Activated T-helper 2 cell treated with anti-CD3 and anti-CD28 coated beads, Interferon-gamma antibody, Interleukin-2, Interleukin-4, amounts not matched to agents 10 μg/mL and 5 μg/mL and 100 μg/mL, durations not matched to agents 14 hours and 24 hours and 36 hours (primary cell): Measurements from ENCODE around the gene LRRC4B. TPM values are rescaled to one million over a fixed set of nuclear protein-coding genes. Genes with fewer than 3 reads are reported as not detected.
"Not testable (repeated sequence)": the region's sequence is repeated elsewhere in the genome, so short reads cannot be mapped to it uniquely, and the experiment has no call there.

Source experiments
- DNase-seq: peaks from one replicate; pipeline ENCODE4 v3.0.0; 2021; ENCODE audit warnings: low spot score
- H3K27ac Mint-ChIP-seq: one replicate; pipeline ENCODE4 v1.8.0; 2021; ENCODE audit warnings: mixed read lengths
- H3K27me3 Mint-ChIP-seq: one replicate; pipeline ENCODE4 v1.8.0; 2021; ENCODE audit warnings: low read depth, mixed read lengths
- H3K36me3 Mint-ChIP-seq: one replicate; pipeline ENCODE4 v1.8.0; 2021; ENCODE audit warnings: low read depth, mixed read lengths
- H3K4me1 Mint-ChIP-seq: one replicate; pipeline ENCODE4 v1.8.0; 2021; ENCODE audit warnings: low read depth, mixed read lengths
- H3K4me3 Mint-ChIP-seq: one replicate; pipeline ENCODE4 v1.8.0; 2021; ENCODE audit warnings: low read depth, mild to moderate bottlenecking, moderate library complexity, mixed read lengths
- H3K9me3 Mint-ChIP-seq: one replicate; pipeline ENCODE4 v1.8.0; 2021; ENCODE audit warnings: mixed read lengths
- intact Hi-C: fragments of 100-400 bp; cut with micrococcal nuclease; formaldehyde crosslinking; loops from one replicate; pipeline ENCODE4 v1.15.1; 2023
- total RNA-seq: library from RNA; stranded (reverse); gene quantifications from 2 replicates; pipeline ENCODE4 v1.2.3, GENCODE V29; 2022

LRRC4B gene
- total RNA-seq, 1 donor from 2014 or later = not detected

GRCh38 chr19:50476224-50476906 is 91.9 kb downstream of the LRRC4B start, which contains the start of the genes EMC10 and GARIN5A:
TSS of gene EMC10 (plus strand) at chr19:50476507. CDS start at chr19:50476545, 38 bp downstream.
TSS of gene GARIN5A (minus strand) at chr19:50476848. CDS start at chr19:50476388, 460 bp downstream.
- Mint-ChIP-seq H3K9me3 (no peaks in the 10 kb centered on the region), H3K4me1 (peaks cover 10% of the 10 kb centered on the region), H3K27me3 (no peaks in the 10 kb centered on the region), H3K27ac (peak within 1 kb of the TSS; percentile 77), H3K4me3 (peak within 1 kb of the TSS; percentile 99), H3K36me3 (peaks cover 31% of the 10 kb centered on the region)
- DNase-seq = peak; percentile 92
- intact Hi-C loops = loop anchor here (1.0 kb wide), 2 partner anchors 35 to 119 kb away; partner anchors contain the start of gene JOSD2

GRCh38 chr19:50475736-50476223 is 92.5 kb downstream of the LRRC4B start:
- no peak for DNase-seq
- Mint-ChIP-seq H3K27me3 (no peaks in the 10 kb centered on the region), H3K9me3 (no peaks in the 10 kb centered on the region), H3K4me1 (peaks cover 10% of the 10 kb centered on the region), H3K27ac (peak overlapping the region; percentile 60), H3K36me3 (peaks cover 27% of the 10 kb centered on the region), H3K4me3 (peak overlapping the region; percentile 99)
- intact Hi-C loops = loop anchor here (1.0 kb wide), 2 partner anchors 36 to 118 kb away; partner anchors contain the start of gene JOSD2

GRCh38 chr19:50475101-50475568 is 93.1 kb downstream of the LRRC4B start:
- intact Hi-C loops = no loop called here
- Mint-ChIP-seq H3K4me1 (peaks cover 10% of the 10 kb centered on the region), H3K4me3 (peak overlapping the region; percentile 68), H3K27ac (peak overlapping the region; percentile 60), H3K27me3 (no peaks in the 10 kb centered on the region), H3K9me3 (no peaks in the 10 kb centered on the region), H3K36me3 (peaks cover 27% of the 10 kb centered on the region)
- no peak for DNase-seq

DNA sequence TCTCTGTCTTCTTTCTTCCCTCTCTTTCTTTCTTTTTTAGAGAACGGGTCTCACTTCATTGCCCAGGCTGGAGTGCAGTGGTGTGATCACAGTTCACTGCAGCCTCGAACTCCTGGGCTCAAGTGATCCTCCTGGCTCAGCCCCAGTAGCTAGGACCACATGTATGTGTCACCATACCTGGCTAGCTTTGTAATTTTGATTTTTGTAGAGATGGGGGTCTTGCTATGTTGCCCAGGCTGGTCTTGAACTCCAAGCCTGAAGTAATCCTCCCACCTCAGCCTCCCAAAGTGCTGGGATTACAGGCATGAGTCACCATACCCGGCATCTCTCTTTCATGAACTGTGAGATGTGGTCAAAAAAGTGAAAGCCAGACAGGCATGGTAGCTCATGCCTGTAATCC is 94.9 kb downstream of the LRRC4B start:
- H3K27me3 Mint-ChIP-seq, H3K27ac Mint-ChIP-seq, H3K4me3 Mint-ChIP-seq, intact Hi-C loops, DNase-seq, H3K9me3 Mint-ChIP-seq: not testable (repeated sequence)
- peaks cover 10% of the 10 kb centered on the region for H3K4me1 Mint-ChIP-seq
- peaks cover 17% of the 10 kb centered on the region for H3K36me3 Mint-ChIP-seq

GRCh38 chr19:50468818-50469217 is 99.4 kb downstream of the LRRC4B start:
- no peaks in the 10 kb centered on the region for H3K9me3 Mint-ChIP-seq
- no peaks in the 10 kb centered on the region for H3K4me1 Mint-ChIP-seq
- no peak overlapping the region for H3K4me3 Mint-ChIP-seq
- DNase-seq = no peak
- intact Hi-C loops = no loop called here
- no peak overlapping the region for H3K27ac Mint-ChIP-seq
- H3K36me3 Mint-ChIP-seq = no peaks in the 10 kb centered on the region
- H3K27me3 Mint-ChIP-seq = no peaks in the 10 kb centered on the region

DNA sequence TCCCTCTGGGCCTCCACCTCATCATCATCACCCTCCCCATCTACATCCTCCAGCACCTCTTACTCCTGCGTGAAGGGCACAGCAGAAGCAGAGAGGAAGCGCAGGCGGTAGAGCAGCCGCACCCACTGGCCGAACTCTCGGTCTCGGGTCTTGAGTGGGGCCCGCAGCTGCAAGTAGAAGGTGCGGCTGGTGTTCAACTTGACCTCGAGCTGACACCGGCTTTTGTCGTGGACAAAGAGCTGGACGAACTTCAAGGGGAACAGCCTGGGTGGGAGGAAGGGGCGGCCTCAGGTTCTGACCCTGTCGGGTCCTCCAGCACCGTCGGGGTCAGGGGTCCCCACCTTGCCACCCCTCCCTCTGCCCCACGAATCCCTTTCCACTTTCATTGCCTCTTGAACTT is 100.7 kb downstream of the LRRC4B start:
- H3K36me3 Mint-ChIP-seq = no peaks in the 10 kb centered on the region
- H3K27me3 Mint-ChIP-seq = no peaks in the 10 kb centered on the region
- no peak for DNase-seq
- no peak overlapping the region for H3K4me3 Mint-ChIP-seq
- no peaks in the 10 kb centered on the region for H3K4me1 Mint-ChIP-seq
- H3K27ac Mint-ChIP-seq = no peak overlapping the region
- intact Hi-C loops = no loop called here
- H3K9me3 Mint-ChIP-seq = no peaks in the 10 kb centered on the region

Other genes starting within 250 kb of the LRRC4B start
- 17.6 and 19.2 TPM in 2 replicates for gene KCNC3, start 239.1 kb downstream of the LRRC4B start, total RNA-seq
- 5.1 and 5.5 TPM in 2 replicates for gene NAPSA, start 202.8 kb downstream of the LRRC4B start, total RNA-seq
- 76.1 and 79.9 TPM in 2 replicates for gene NR1H2, start 192.0 kb downstream of the LRRC4B start, total RNA-seq
- 153 and 162 TPM in 2 replicates for gene POLD1, start 184.1 kb downstream of the LRRC4B start, total RNA-seq
- gene SPIB, start 149.5 kb downstream of the LRRC4B start, total RNA-seq = 0.66 and 0.80 TPM in 2 replicates
- gene MYBPC2, start 135.5 kb downstream of the LRRC4B start, total RNA-seq = 0.21 and 0.25 TPM in 2 replicates
- 76.0 and 76.2 TPM in 2 replicates for gene EMC10, start 91.9 kb downstream of the LRRC4B start, total RNA-seq
- gene GARIN5A, start 91.6 kb downstream of the LRRC4B start, total RNA-seq = 0.28 and 0.82 TPM in 2 replicates
- gene JOSD2, start 57.2 kb downstream of the LRRC4B start, total RNA-seq = 39.9 and 43.6 TPM in 2 replicates
- not detected in 2 replicates for gene ASPDH, start 54.5 kb downstream of the LRRC4B start, total RNA-seq
- gene SYT3, start 71.4 kb upstream of the LRRC4B start, total RNA-seq = 0.07 TPM in 1 of 2 replicates, not detected in the other
- 1.5 TPM in 1 of 2 replicates, not detected in the other for gene C19orf81, start 81.0 kb upstream of the LRRC4B start, total RNA-seq
- gene SHANK1, start 151.4 kb upstream of the LRRC4B start, total RNA-seq = not detected in 2 replicates
- 1.2 and 1.7 TPM in 2 replicates for gene CLEC11A, start 154.9 kb upstream of the LRRC4B start, total RNA-seq
- not detected in 2 replicates for gene GPR32, start 202.0 kb upstream of the LRRC4B start, total RNA-seq
- not detected in 2 replicates for gene ACP4, start 222.0 kb upstream of the LRRC4B start, total RNA-seq